Measurements from ENCODE around the gene MYO1H. TPM values are rescaled to one million over a fixed set of nuclear protein-coding genes. Genes with fewer than 3 reads are reported as not detected.
"Not testable (repeated sequence)": the region's sequence is repeated elsewhere in the genome, so short reads cannot be mapped to it uniquely, and the experiment has no call there.

Gene MYO1H
- total and polyA plus RNA-seq, 2 of the 8 experiments (the other 6 are each of a cell fraction or from before 2014, with no cell fraction given): 0.03 TPM; not detected in 1

GRCh38 chr12:109439181-109439580 lies 91.5 kb downstream of the MYO1H start (continued):
- TF ChIP-seq TBP (IDR thresholded peaks at IDR 0.05; ENCODE audit: low read depth, low read length): no peak

GRCh38 chr12:109439951-109440350 lies 92.3 kb downstream of the MYO1H start:
- CTCF ChIA-PET (ENCODE audit: partially characterized antibody): interaction anchor here (1.0 to 17.4 kb wide), 3 partner anchors 7 to 33 kb away, joined by 3 to 181 read pairs (median 9); no protein-coding TSS in a partner anchor
- FAIRE-seq: not testable (repeated sequence)
- WGBS, 2 experiments (ENCODE audit: extremely low coverage in 1 of 2, insufficient coverage in 1 of 2, insufficient read length in 1 of 2, insufficient replicate concordance in 2 of 2, low coverage in 1 of 2, low lambda C conversion rate in 2 of 2, missing lambda C conversion rate in 1 of 2): 90% methylated on average over 13 of the region's 13 CpGs; no CpG with 5 or more reads in 1 of the 2 experiments

More at GRCh38 chr12:109439951-109440350, 92.3 kb downstream of the MYO1H start:
- not testable (repeated sequence) for H3K9me3 ChIP-seq (ENCODE audit: insufficient read depth in 2 of 2, low read depth in 1 of 2, low read length in 1 of 2); H3K9ac ChIP-seq (replicated peaks in 1 of 4; ENCODE audit: extremely low read depth in 1 of 4, low read depth in 3 of 4, low read length in 3 of 4); H3K18ac ChIP-seq (ENCODE audit: extremely low read depth, low read length); H3K56ac ChIP-seq (replicated peaks; ENCODE audit: insufficient read length, low read depth, low read length); H2BK120ac ChIP-seq (replicated peaks; ENCODE audit: low read depth, low read length); H3K4ac ChIP-seq (replicated peaks; ENCODE audit: insufficient read length, low read depth, low read length); H3K36me3 ChIP-seq (ENCODE audit: control insufficient read depth in 2 of 4, insufficient read depth in 4 of 4, low read length in 3 of 4); H2BK12ac ChIP-seq (ENCODE audit: low read depth, low read length); H2AFZ ChIP-seq (ENCODE audit: low read length); H3K27ac ChIP-seq (ENCODE audit: low read depth, low read length); H4K91ac ChIP-seq (replicated peaks; ENCODE audit: insufficient read length, low read length); H3K23ac ChIP-seq (ENCODE audit: insufficient read length); H3K4me2 ChIP-seq (ENCODE audit: insufficient read depth in 1 of 2, low read depth in 2 of 2, low read length in 2 of 2); H2BK15ac ChIP-seq (ENCODE audit: low read length); H4K8ac ChIP-seq (ENCODE audit: extremely low read depth, insufficient read depth, low read length); H2AK5ac ChIP-seq (ENCODE audit: low read depth, low read length); H2BK5ac ChIP-seq (ENCODE audit: low read depth, low read length); H4K20me1 ChIP-seq (replicated peaks in 1 of 2; ENCODE audit: control insufficient read depth in 1 of 2, insufficient read depth in 2 of 2, low read length in 2 of 2); H3K27me3 ChIP-seq (replicated peaks in 1 of 4; ENCODE audit: control insufficient read depth in 3 of 4, extremely low read depth in 1 of 4, insufficient read depth in 3 of 4, low read length in 3 of 4); H3K4me3 ChIP-seq (ENCODE audit: extremely low read depth in 1 of 4, insufficient read depth in 2 of 4, low read depth in 3 of 4, low read length in 4 of 4); DNase-seq (ENCODE audit: low read depth in 1 of 2, low spot score in 2 of 2); H4K5ac ChIP-seq (ENCODE audit: insufficient read length, low read depth, low read length); H3K14ac ChIP-seq (ENCODE audit: insufficient read length); H3K23me2 ChIP-seq (ENCODE audit: low read depth, low read length); H3K79me1 ChIP-seq (ENCODE audit: low read depth, low read length); H2BK20ac ChIP-seq (ENCODE audit: low read length); H3K79me2 ChIP-seq (ENCODE audit: control insufficient read depth in 1 of 2, insufficient read depth in 2 of 2, low read length in 2 of 2)
- POLR2A ChIA-PET (ENCODE audit: partially characterized antibody): interaction anchor here (0.9 to 1.5 kb wide), 2 partner anchors 13 to 15 kb away, joined by 3 to 4 read pairs; no protein-coding TSS in a partner anchor
- H3K4me1 ChIP-seq (replicated peaks in 1 of 4; ENCODE audit: control insufficient read depth in 3 of 4, insufficient read depth in 4 of 4, low read length in 3 of 4): peaks cover 8 to 18% (median 12%) of the 10 kb centered on the region in 4 experiments
